Skeletal muscle tissue (tissue), 4 donors: Measurements from ENCODE around the gene ARL14. TPM values are rescaled to one million over a fixed set of nuclear protein-coding genes. Genes with fewer than 3 reads are reported as not detected.

Experiments
- H3K27ac ChIP-seq: one replicate; pipeline ENCODE4 v1.7.0; 2013; ENCODE audit warnings: mild to moderate bottlenecking, low read depth, low read length, inconsistent platforms
- H3K27me3 ChIP-seq, 3 donors: one replicate each; pipeline ENCODE4 v1.7.0; 2013; ENCODE audit warnings: low read length in 3 of 3; ENCODE audit not compliant: control insufficient read depth in 3 of 3, insufficient read depth in 3 of 3
- H3K36me3 ChIP-seq, 3 donors: one replicate each; pipeline ENCODE4 v1.7.0; 2013; ENCODE audit warnings: low read length in 3 of 3; ENCODE audit not compliant: control insufficient read depth in 3 of 3, insufficient read depth in 3 of 3
- H3K4me1 ChIP-seq, 3 donors: one replicate each; pipeline ENCODE4 v1.7.0; 2013; ENCODE audit warnings: low read length in 3 of 3, mild to moderate bottlenecking in 3 of 3; ENCODE audit not compliant: control insufficient read depth in 3 of 3, insufficient read depth in 3 of 3
- H3K4me3 ChIP-seq, 3 donors: one replicate each; pipeline ENCODE4 v1.7.0; 2013; ENCODE audit warnings: low read length in 3 of 3
- H3K9ac ChIP-seq, 3 donors: one replicate each; pipeline ENCODE4 v1.7.0; 2013; ENCODE audit warnings: low read length in 3 of 3, mild to moderate bottlenecking in 3 of 3, moderate library complexity in 2 of 3, low read depth in 1 of 3
- H3K9me3 ChIP-seq, 3 donors: one replicate each; pipeline ENCODE4 v1.7.0; 2013; ENCODE audit warnings: low read length in 3 of 3; ENCODE audit not compliant: control insufficient read depth in 3 of 3
- total RNA-seq: library from RNA; depleted of rRNA; stranded (reverse); fragments of >200 nt; gene quantifications from one replicate; pipeline ENCODE4 v1.2.3, GENCODE V29; 2014
- donor health status: Osteomylitis.

Gene ARL14
- total RNA-seq, 1 donor from 2014 or later, result not detected

DNA sequence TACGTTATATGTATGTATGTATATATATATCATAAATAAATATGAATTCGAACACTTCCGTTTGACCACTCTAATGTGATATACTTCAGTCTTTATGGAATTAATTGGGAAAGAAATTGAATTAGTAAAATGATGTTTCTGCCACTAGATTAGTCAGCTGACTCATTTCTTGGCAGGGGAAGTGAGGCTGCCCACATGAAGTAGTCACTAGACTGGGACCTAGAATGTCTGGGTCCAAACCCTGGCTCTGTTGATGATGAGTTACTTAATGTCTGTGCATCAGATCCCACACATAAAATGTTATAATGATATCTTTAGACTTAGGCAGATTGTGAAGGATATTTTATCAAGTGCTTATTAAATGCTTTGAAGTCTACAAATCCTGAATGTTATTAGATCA, 27.4 kb upstream of the ARL14 start:
- Histone ChIP-seq H3K27ac (no peak overlapping the region), H3K4me3 (no peak overlapping the region), H3K36me3 (no peaks in the 10 kb centered on the region), H3K4me1 (no peaks in the 10 kb centered on the region), H3K9me3 (no peaks in the 10 kb centered on the region), H3K27me3 (no peaks in the 10 kb centered on the region), H3K9ac (no peak overlapping the region)

DNA sequence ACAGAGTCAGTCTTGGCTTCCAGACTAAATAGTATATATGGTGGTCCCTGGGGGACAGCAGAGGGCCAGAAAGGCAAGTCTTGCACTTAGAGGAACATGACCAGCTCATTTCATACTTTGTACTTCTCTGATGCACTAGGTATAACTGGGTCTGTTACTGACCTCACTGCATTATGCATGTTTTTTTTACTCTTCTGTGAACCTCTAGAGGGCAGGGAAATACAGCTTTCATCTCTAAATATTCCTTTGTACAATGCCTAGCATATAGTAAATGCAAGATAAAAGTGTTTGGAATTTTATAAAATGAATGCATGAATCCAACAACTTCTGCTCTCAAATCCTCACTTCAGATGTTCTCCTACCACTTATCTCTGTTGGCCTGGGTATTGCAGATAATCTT, 23.4 kb upstream of the ARL14 start:
- no peaks in the 10 kb centered on the region for H3K4me1 ChIP-seq
- H3K9me3 ChIP-seq, result no peaks in the 10 kb centered on the region
- no peak overlapping the region for H3K27ac ChIP-seq
- no peak overlapping the region for H3K4me3 ChIP-seq
- H3K36me3 ChIP-seq, result no peaks in the 10 kb centered on the region
- H3K27me3 ChIP-seq, result no peaks in the 10 kb centered on the region
- H3K9ac ChIP-seq, result no peak overlapping the region

DNA sequence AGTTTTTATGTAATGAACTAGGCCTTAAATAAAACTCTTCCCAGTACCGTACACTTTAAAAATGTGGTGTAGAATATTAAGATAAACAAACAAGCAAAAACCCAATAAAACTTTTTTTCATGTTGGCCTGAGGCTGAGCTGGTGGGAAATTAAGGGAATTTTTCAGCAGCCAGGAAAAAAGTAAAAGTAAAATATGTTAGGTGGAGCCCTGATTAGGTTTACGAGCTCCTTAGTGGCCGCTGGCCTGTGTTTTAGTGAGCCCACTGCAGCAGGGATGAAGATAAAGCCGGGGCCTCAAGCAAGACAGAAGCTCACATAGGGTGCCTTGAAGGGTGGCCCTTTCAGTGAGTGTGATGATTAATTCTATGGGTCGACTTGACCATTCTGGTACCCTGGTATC, 16.1 kb upstream of the ARL14 start:
- Histone ChIP-seq H3K4me1 (no peaks in the 10 kb centered on the region), H3K9me3 (no peaks in the 10 kb centered on the region), H3K27me3 (no peaks in the 10 kb centered on the region), H3K36me3 (no peaks in the 10 kb centered on the region), H3K4me3 (no peak overlapping the region), H3K9ac (no peak overlapping the region), H3K27ac (no peak overlapping the region)

DNA sequence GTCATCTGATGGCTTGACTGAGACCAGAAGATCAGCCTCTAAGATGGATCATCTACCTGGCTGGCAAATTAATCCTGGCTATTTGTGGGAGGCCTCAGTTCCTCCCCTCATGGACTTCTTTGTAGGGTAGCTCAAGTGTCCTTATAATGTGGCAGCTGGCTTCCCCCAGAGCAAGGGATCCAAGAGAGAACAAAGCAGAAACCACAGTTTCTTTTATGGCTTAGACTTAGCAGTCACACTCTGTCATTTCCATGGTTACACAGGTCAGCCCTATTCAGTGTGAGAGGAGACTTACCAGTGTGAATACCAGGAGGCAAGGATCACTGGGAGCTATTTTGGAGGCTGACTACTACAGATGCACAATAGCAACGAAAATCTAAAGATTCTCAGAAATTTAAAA, 15.3 kb upstream of the ARL14 start:
- Histone ChIP-seq H3K9ac (no peak overlapping the region), H3K4me1 (no peaks in the 10 kb centered on the region), H3K9me3 (no peaks in the 10 kb centered on the region), H3K36me3 (no peaks in the 10 kb centered on the region), H3K27ac (no peak overlapping the region), H3K27me3 (no peaks in the 10 kb centered on the region), H3K4me3 (no peak overlapping the region)

DNA sequence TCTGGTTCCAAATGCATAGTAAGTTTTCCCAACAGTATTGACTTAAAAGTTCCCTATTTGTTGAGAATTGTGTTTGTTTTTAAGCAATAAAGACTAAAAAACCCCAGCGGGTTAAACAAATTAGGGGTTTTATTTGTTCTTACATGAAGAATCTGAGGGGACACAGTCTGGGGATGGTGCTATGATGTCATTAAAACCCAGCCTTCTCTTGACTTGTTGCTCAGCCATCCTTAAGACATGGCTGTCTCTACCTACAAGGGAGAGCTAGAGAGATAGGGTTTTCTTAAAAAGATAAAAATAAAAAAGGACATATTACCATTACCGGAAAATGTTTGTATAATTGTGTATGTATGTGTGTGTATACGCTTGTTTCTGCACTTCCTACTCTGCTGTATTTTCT, 11.7 kb upstream of the ARL14 start:
- Histone ChIP-seq H3K4me3 (no peak overlapping the region), H3K9ac (no peak overlapping the region), H3K4me1 (peaks cover 0 to 3% (median 3%) of the 10 kb centered on the region in 3 donors), H3K36me3 (no peaks in the 10 kb centered on the region), H3K27ac (no peak overlapping the region), H3K9me3 (no peaks in the 10 kb centered on the region), H3K27me3 (no peaks in the 10 kb centered on the region)

DNA sequence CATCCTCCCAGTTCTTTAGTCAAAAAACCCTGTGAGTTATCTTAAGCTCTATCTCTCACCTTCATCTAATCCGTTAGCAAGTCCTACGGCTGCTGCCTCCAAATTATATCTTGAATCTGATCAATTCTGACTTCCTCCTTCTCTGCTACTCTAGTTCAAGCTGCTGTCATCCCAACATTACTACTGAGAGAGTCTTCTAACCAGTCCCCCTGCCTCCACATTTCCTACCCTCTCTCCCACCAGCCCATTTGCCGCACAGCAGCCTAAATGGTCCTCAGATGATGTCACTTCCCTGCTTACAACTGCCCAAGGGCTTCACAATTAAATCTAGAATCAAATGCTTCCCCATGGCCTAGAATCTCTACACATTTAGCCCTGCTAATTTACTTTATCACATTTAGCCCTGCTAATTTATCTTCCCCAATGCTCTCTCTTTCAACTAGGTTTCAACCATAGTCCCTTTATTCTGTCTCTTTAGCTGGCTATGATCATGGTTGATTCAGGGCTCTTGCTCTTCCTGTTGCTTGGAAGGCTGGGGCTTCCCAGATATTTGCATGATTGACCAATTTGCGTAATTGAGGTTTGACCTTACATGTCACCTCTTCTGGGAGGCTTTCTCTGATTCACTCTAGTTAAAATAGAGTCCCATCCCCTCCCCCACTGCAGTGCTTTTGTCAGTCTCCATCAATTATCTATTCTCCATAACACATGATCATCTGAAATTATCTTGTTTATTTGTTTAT, 11.0 kb upstream of the ARL14 start:
- Histone ChIP-seq H3K27me3 (no peaks in the 10 kb centered on the region), H3K9ac (no peak overlapping the region), H3K9me3 (no peaks in the 10 kb centered on the region), H3K27ac (no peak overlapping the region), H3K4me3 (no peak overlapping the region), H3K36me3 (no peaks in the 10 kb centered on the region), H3K4me1 (peaks cover 0 to 3% (median 3%) of the 10 kb centered on the region in 3 donors)

DNA sequence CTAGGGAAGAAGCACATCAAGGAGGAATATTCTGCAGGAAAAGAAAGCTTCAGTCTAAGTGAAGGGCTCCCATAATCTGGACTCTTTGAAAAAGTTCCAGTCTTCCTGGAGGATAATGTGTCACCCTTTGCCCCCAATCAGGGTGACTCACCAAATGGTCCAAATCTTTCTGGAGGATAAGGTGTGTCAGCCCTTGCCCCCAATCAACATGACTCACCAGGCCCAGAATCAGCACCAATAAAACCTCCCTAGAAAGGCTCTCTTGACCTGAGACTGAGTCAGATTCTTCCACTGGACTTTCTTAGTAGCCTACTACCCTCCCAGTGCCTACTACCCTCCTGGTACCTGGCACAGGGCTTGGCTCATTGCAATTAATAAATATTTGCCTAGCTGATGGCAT, 9.5 kb upstream of the ARL14 start:
- no peak overlapping the region for H3K27ac ChIP-seq
- peaks cover 0 to 3% (median 3%) of the 10 kb centered on the region in 3 donors for H3K4me1 ChIP-seq
- H3K27me3 ChIP-seq, result no peaks in the 10 kb centered on the region
- no peaks in the 10 kb centered on the region for H3K9me3 ChIP-seq
- H3K4me3 ChIP-seq, result no peak overlapping the region
- no peaks in the 10 kb centered on the region for H3K36me3 ChIP-seq
- no peak overlapping the region for H3K9ac ChIP-seq

DNA sequence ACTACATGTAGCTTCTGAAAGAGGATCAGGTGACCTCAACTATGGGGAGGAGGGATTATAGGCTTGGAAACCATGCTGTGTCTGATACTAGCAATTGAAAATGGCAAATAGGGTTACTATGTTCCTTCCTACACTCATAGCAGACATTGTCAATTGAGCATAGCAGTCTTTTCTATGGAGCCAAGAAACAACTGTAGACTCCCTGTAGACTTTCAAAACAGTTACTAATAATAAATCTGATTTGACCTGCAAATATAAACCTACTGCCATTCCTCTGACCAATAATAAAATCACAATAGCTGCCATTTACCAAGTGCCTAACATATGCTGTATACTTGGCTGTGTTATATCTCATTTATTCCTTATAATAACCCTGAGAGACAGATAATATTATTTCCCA, 8.5 kb upstream of the ARL14 start:
- no peaks in the 10 kb centered on the region for H3K9me3 ChIP-seq
- no peak overlapping the region for H3K4me3 ChIP-seq
- H3K9ac ChIP-seq, result no peak overlapping the region
- no peaks in the 10 kb centered on the region for H3K36me3 ChIP-seq
- peaks cover 0 to 3% (median 3%) of the 10 kb centered on the region in 3 donors for H3K4me1 ChIP-seq
- H3K27me3 ChIP-seq, result no peaks in the 10 kb centered on the region
- H3K27ac ChIP-seq, result peak overlapping the region; percentile 8

DNA sequence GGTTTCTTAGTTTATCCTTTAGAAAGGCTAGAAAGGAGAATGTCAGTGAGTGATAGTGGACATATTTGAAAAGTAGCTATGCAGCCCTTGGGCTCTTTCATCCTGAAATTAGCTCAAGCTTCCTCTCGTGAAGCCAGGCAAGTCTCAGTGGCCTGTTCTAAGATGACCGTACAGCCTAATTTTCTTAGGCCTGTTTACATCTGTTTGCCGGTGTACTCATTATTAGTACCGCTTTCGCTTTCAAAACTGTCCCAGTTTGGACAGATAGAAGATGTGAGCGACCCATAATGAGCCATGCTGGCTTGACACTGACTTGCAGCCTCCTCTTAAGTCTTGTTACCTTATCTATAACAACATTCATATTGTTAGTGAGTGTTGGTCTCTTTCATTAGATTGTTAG, 5.7 kb upstream of the ARL14 start:
- Histone ChIP-seq H3K27ac (no peak overlapping the region), H3K36me3 (no peaks in the 10 kb centered on the region), H3K4me1 (peaks cover 0 to 3% (median 3%) of the 10 kb centered on the region in 3 donors), H3K9ac (peak overlapping the region in 1 of 3 donors; percentile 14), H3K4me3 (no peak overlapping the region), H3K27me3 (no peaks in the 10 kb centered on the region), H3K9me3 (no peaks in the 10 kb centered on the region)

DNA sequence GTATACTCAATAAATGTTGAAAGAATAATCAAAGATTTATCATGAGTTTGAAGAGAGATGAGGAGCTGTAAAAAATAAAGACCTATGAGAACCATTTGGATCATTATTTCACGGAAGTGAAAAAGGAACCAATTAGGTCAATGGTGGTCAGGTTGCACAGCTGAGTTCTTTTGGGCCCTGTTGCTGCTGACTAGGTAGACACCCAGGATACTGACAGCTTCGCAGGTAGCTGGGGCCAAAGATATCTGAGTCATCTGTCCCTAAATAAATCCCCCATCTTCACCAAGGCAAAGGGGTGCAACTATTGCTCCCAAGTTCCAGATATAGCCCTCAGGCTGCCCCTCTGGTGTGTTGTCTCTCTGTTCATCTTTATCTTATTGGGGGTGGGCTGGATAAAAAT, 5.0 kb upstream of the ARL14 start:
- Histone ChIP-seq H3K36me3 (no peaks in the 10 kb centered on the region), H3K27me3 (no peaks in the 10 kb centered on the region), H3K9ac (no peak overlapping the region), H3K4me1 (peaks cover 0 to 3% (median 3%) of the 10 kb centered on the region in 3 donors), H3K4me3 (no peak overlapping the region), H3K27ac (no peak overlapping the region), H3K9me3 (no peaks in the 10 kb centered on the region)
